ENCODE results near the gene CNR2. TPM values are rescaled to one million over a fixed set of nuclear protein-coding genes. Genes with fewer than 3 reads are reported as not detected.

CNR2 gene
- total and polyA plus RNA-seq, 2 of the 4 experiments (the other 2 are of a cell fraction), result not detected

DNA sequence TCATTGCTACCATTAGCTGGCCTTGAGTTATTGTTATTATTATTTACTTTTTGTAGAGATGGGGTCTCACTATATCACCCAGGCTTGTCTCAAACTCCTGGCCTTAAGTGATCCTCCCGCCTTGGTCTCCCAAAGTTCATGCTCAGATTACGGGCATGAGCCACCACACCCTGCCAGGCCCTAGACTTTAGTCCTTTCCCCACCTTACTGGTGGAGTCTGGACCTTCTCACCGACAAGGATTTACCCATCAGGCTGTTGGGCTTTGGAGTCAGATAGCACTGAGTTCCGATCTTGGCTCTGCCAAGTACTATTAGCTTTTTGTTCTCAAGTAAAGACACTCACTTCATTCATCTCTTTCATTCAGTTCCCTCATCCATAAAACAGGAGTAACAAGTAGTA lies 17.2 kb downstream of the CNR2 start:
- H2BK120ac ChIP-seq (ENCODE audit: low read depth, low read length), result no peak overlapping the region
- H2BK5ac ChIP-seq (ENCODE audit: low read depth, low read length, poor library complexity, severe bottlenecking), result no peak overlapping the region
- no peak overlapping the region for H3K14ac ChIP-seq (replicated peaks; ENCODE audit: low read depth, low read length)
- no peaks in the 10 kb centered on the region for H3K36me3 ChIP-seq (ENCODE audit: control insufficient read depth, insufficient read depth, low read length)
- H3K56ac ChIP-seq (ENCODE audit: extremely low read depth, insufficient read depth, low read length), result no peak overlapping the region
- H3K9me3 ChIP-seq (ENCODE audit: control insufficient read depth, insufficient read depth, low read length), result no peaks in the 10 kb centered on the region; the same call in 1 of the 2 replicates
- H3K4ac ChIP-seq (ENCODE audit: low read depth, low read length), result no peak overlapping the region
- no peak overlapping the region for H3K4me2 ChIP-seq (ENCODE audit: low read depth, low read length)
- 60% methylated on average over 1 of the region's 4 CpGs; no CpG with 5 or more reads in 1 of the 2 experiments for WGBS, 2 experiments (ENCODE audit: extremely low coverage in 2 of 2, insufficient read length in 1 of 2)
- H2AK5ac ChIP-seq (ENCODE audit: low read depth, low read length), result no peak overlapping the region
- H3K79me1 ChIP-seq (ENCODE audit: low read depth in 1 of 2, low read length in 2 of 2), result no peaks in the 10 kb centered on the region
- no peak overlapping the region for H2AFZ ChIP-seq (replicated peaks; ENCODE audit: low read length, poor library complexity)
- dilution Hi-C loops (cut with HindIII; ENCODE audit: low sequenced_read_pairs, unreplicated experiment), result no loop called here
- POLR2A ChIA-PET (ENCODE audit: unreplicated experiment), result no interaction called here
- H2AK9ac ChIP-seq (replicated peaks; ENCODE audit: low read depth, low read length, poor library complexity), result no peak overlapping the region
- in situ Hi-C loops (cut with MboI; ENCODE audit: low sequenced_read_pairs), result no loop called here
- no peaks in the 10 kb centered on the region for H3K4me1 ChIP-seq (ENCODE audit: control insufficient read depth, insufficient read depth, low read length)
- H3K27me3 ChIP-seq (ENCODE audit: control insufficient read depth, insufficient read depth, low read length), result peaks cover 23% of the 10 kb centered on the region
- no peak for DNase-seq
- H3K4me3 ChIP-seq (ENCODE audit: insufficient read depth, low read depth, low read length), result no peak overlapping the region
- CTCF ChIA-PET, result no interaction called here
- no peaks in the 10 kb centered on the region for H3K9me1 ChIP-seq (ENCODE audit: insufficient read depth, low read length)
- BruUV-seq (replicated peaks), result no TSS peak
- H3K27ac ChIP-seq (ENCODE audit: insufficient read depth, low read length), result no peak overlapping the region
- no peak overlapping the region for H4K8ac ChIP-seq (ENCODE audit: low read depth in 2 of 2, low read length in 2 of 2)
- no peak for ATAC-seq (ENCODE audit: low read depth)
- no peak overlapping the region for H2BK20ac ChIP-seq (ENCODE audit: low read depth, low read length)
- no peak overlapping the region for H3K18ac ChIP-seq (ENCODE audit: low read depth, low read length)
- intact Hi-C loops (cut with micrococcal nuclease), result no loop called here
- H4K91ac ChIP-seq (ENCODE audit: insufficient read depth, low read depth, low read length), result no peak overlapping the region
- TF ChIP-seq SMC3 (IDR thresholded peaks at IDR 0.05; ENCODE audit: low read depth, low read length) (no peak), CEBPB (IDR thresholded peaks at IDR 0.05; ENCODE audit: low read depth, low read length) (no peak), RFX5 (IDR thresholded peaks at IDR 0.05; ENCODE audit: low read depth, low read length) (no peak), MXI1 (IDR thresholded peaks at IDR 0.05; ENCODE audit: borderline replicate concordance, low read depth, low read length) (no peak), FOS (IDR thresholded peaks at IDR 0.05; ENCODE audit: low read depth, low read length) (no peak), BHLHE40 (IDR thresholded peaks at IDR 0.05; ENCODE audit: low read depth, low read length) (no peak), MAZ (IDR thresholded peaks at IDR 0.05; ENCODE audit: borderline replicate concordance, low read depth, low read length) (no peak), RCOR1 (IDR thresholded peaks at IDR 0.05; ENCODE audit: insufficient replicate concordance, low read length) (no peak), MAFK (IDR thresholded peaks at IDR 0.05; ENCODE audit: low read depth, low read length) (no peak), RAD21 (IDR thresholded peaks at IDR 0.05; ENCODE audit: low read length) (no peak), NFE2L2 (IDR thresholded peaks at IDR 0.05; ENCODE audit: low read depth, low read length) (no peak)
- TF ChIP-seq, protein P1, sequence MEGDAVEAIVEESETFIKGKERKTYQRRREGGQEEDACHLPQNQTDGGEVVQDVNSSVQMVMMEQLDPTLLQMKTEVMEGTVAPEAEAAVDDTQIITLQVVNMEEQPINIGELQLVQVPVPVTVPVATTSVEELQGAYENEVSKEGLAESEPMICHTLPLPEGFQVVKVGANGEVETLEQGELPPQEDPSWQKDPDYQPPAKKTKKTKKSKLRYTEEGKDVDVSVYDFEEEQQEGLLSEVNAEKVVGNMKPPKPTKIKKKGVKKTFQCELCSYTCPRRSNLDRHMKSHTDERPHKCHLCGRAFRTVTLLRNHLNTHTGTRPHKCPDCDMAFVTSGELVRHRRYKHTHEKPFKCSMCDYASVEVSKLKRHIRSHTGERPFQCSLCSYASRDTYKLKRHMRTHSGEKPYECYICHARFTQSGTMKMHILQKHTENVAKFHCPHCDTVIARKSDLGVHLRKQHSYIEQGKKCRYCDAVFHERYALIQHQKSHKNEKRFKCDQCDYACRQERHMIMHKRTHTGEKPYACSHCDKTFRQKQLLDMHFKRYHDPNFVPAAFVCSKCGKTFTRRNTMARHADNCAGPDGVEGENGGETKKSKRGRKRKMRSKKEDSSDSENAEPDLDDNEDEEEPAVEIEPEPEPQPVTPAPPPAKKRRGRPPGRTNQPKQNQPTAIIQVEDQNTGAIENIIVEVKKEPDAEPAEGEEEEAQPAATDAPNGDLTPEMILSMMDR (conservative IDR thresholded peaks at IDR 0.05; ENCODE audit: low read depth, low read length), result no peak
- no peak overlapping the region for H3K9ac ChIP-seq (ENCODE audit: low read depth, low read length)
- no peaks in the 10 kb centered on the region for H4K20me1 ChIP-seq (ENCODE audit: insufficient read depth, low read length)
- no peak overlapping the region for H3K23ac ChIP-seq (ENCODE audit: low read depth, low read length)
- no peak overlapping the region for H4K5ac ChIP-seq (ENCODE audit: low read depth, low read length)
- H2BK15ac ChIP-seq (ENCODE audit: low read depth, low read length), result no peak overlapping the region
